ENCODE data around the gene COA8.

Gene COA8

GRCh38 chr14:103556946-103557758 is 5.6 kb upstream of the COA8 start:
- no peak for DNase-seq (ENCODE audit: low read depth)
- no peak overlapping the region for H3K4me3 ChIP-seq (ENCODE audit: low read depth, low read length)
- no peak for TF ChIP-seq CTCF (conservative IDR thresholded peaks at IDR 0.05; ENCODE audit: low read depth, low read length)

DNA sequence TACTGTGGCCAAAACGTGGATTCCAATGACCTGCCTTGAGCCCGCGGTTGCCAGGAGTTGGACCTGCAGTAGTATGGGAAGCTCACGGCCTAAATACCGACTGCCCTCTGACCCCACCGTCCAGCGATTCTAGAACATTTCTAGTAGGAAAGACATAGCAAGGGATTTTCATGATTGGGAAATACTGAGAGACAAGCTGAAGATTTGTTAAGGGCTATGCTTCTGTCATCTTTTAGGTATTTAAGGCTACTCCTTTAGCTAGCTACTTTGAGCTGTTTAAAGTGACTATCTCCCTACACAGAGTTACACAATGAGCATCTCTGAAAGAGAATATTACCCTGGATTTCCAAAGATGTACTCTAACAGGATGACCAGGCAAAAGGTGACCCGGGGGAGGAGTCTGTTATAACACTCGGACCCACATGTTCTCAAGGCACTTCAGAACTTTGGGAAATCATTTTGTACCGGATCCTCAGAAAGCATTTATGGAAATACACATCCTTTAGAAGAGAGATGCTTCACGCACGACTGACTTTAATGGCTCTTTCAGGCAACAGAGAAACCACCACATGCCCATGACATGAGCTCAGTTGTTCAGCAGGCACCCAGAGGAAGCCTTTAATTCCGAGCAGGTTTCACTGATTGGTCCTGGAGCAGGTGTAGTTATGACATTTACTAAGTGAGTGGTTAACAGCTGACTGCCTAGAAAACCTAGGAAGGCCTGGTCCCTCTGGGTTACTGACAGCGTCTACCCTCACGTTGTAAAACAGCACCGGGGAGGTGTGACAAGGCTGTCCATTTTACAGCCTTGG is 4.5 kb upstream of the COA8 start:
- no peak for TF ChIP-seq CTCF (conservative IDR thresholded peaks at IDR 0.05; ENCODE audit: low read depth, low read length)
- no peak overlapping the region for H3K4me3 ChIP-seq (ENCODE audit: low read depth, low read length)
- peak; percentile 84 for DNase-seq (ENCODE audit: low read depth)

DNA sequence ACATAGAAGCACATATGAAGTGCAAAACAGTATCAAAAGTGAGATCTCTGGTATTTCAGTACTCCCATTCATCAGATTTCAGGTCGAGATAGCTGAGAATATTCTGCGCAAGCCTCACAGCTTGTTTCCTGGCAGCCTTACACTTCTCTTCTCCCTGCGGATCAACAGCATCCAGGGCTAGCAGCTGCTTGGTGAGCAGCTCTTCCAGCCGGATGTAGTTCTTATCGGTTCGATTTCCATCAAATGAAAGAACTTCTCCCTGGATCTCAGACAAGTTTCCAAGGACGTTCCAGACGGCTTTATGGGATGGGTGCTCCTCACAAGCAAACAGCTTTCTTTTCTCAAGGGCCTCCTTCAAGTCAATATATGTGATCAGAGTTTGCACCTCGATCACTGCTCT is 3.0 kb upstream of the COA8 start:
- DNase-seq (ENCODE audit: low read depth): no peak
- H3K4me3 ChIP-seq (ENCODE audit: low read depth, low read length): no peak overlapping the region
- TF ChIP-seq CTCF (conservative IDR thresholded peaks at IDR 0.05; ENCODE audit: low read depth, low read length): no peak

GRCh38 chr14:103560691-103561090 is 2.1 kb upstream of the COA8 start:
- no peak overlapping the region for H3K4me3 ChIP-seq (ENCODE audit: low read depth, low read length)
- no peak for TF ChIP-seq CTCF (conservative IDR thresholded peaks at IDR 0.05; ENCODE audit: low read depth, low read length)

DNA sequence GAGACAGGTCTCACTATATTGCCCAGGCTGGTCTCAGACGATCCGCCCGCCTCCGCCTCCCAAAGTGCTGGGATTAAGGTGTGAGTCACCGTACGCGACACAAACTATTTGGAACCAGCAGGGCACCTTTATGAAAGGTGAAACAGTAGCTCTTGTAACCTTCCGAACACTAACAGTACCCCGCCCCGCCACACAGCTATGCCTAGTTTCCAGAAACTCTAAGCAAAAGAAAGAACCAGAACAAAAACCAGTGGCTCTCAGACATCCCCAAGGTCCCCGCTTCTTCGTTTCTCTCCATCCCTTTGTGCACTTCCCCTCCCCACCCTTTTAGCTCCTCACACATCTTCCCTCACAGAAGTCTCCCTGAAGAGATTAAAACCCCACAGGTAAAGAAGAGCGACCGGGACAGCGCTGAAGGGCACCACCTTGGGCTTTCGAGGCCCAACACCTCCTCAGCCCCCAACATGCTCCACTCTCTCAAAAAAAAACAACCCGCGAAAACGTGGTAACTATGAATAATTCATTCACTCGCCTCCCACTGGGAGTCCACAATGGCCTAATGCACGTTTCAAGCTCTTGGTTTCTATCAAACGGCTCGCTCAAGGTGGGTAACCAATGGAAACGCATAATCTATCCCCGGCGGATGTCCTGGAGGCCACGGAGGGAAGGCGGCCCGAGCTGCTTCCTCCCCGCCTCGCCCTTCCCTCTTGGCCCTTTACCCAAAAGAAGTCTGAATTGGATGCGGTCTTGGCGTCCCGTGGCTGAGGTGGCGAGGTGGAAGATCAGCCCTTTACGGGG is 1.2 kb upstream of the COA8 start:
- no peak for TF ChIP-seq CTCF (conservative IDR thresholded peaks at IDR 0.05; ENCODE audit: low read depth, low read length)
- peak; percentile 69 for DNase-seq (ENCODE audit: low read depth)
- peak overlapping the region; percentile 97 for H3K4me3 ChIP-seq (ENCODE audit: low read depth, low read length)

More at GRCh38 chr14:103560691-103561090, 2.1 kb upstream of the COA8 start:
- no peak for DNase-seq (ENCODE audit: low read depth)

DNA sequence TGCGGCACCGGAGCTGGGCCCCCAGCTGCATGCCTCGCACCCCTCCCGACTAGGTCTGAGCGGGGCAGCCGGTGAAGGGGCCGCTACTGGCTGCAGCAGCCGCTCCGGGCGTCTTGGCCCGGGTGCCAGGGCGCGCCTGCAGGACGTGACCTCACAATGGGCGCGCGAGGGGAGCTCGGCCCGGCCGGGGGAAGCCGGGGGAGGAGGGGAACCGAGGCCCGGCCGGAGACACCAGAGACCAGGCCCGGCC is 656 bp upstream of the COA8 start:
- DNase-seq (ENCODE audit: low read depth): peak; percentile 36
- H3K4me3 ChIP-seq (ENCODE audit: low read depth, low read length): peak overlapping the region; percentile 97
- no peak for TF ChIP-seq CTCF (conservative IDR thresholded peaks at IDR 0.05; ENCODE audit: low read depth, low read length)

Data from choroid plexus epithelial cell (primary cell).